Measurements from ENCODE around the gene BABAM2. TPM values are rescaled to one million over a fixed set of nuclear protein-coding genes. Genes with fewer than 3 reads are reported as not detected.

BABAM2 gene
- total and polyA plus RNA-seq, 10 of the 15 experiments (the other 5 are each of a cell fraction or from before 2014, with no cell fraction given): 30.7 to 59.9 (median 44.5) TPM

GRCh38 chr2:28377195-28377816, 486.8 kb downstream of the BABAM2 start:
- Histone ChIP-seq H3K4me3 (no peak overlapping the region), H2AFZ (ENCODE audit: control insufficient read depth, low read depth, low read length) (no peak overlapping the region), H3K27ac (ENCODE audit: control insufficient read depth, insufficient read depth) (no peak overlapping the region), H3K9ac (ENCODE audit: control insufficient read depth, insufficient read depth, low read length) (no peak overlapping the region), H3K4me2 (ENCODE audit: control insufficient read depth, insufficient read depth) (no peak overlapping the region), H3K79me2 (ENCODE audit: control insufficient read depth, insufficient read depth, low read length) (no peaks in the 10 kb centered on the region), H4K20me1 (ENCODE audit: control insufficient read depth, insufficient read depth) (no peaks in the 10 kb centered on the region), H3K9me3 (replicated peaks; ENCODE audit: control insufficient read depth, insufficient read depth, low read length) (no peaks in the 10 kb centered on the region), H3K4me1 (ENCODE audit: control insufficient read depth, insufficient read depth, low read length) (no peaks in the 10 kb centered on the region), H3K27me3 (replicated peaks in 1 of 2; ENCODE audit: control insufficient read depth in 2 of 2, insufficient read depth in 2 of 2, low read length in 1 of 2) (no peaks in the 10 kb centered on the region; a peak in 2 of 4 replicates), H3K36me3 (ENCODE audit: control insufficient read depth in 2 of 2, insufficient read depth in 2 of 2, low read length in 1 of 2) (no peaks in the 10 kb centered on the region)
- in situ Hi-C loops (cut with MboI) (no loop called here), intact Hi-C loops (cut with micrococcal nuclease; ENCODE audit: unreplicated experiment) (no loop called here)
- FAIRE-seq (no peak), DNase-seq (ENCODE audit: low read depth, low spot score) (no peak), ATAC-seq (no peak)
- RAD21 ChIA-PET (ENCODE audit: unreplicated experiment): no interaction called here
- CTCF ChIA-PET: interaction anchor here (1.2 kb wide), 1 partner anchor 12 kb away, joined by 3 read pairs; no protein-coding TSS in a partner anchor
- WGBS (ENCODE audit: insufficient coverage, insufficient replicate concordance, low lambda C conversion rate, missing lambda C conversion rate): 70% methylated on average over 10 of the region's 19 CpGs
- SMC1A ChIA-PET (ENCODE audit: uncharacterized antibody, unreplicated experiment): no interaction called here
- POLR2A ChIA-PET: no interaction called here
- TF ChIP-seq ZNF274 (IDR thresholded peaks at IDR 0.05; ENCODE audit: insufficient read depth, insufficient read length): no peak
- TF ChIP-seq SUPT20H (IDR thresholded peaks at IDR 0.05; ENCODE audit: borderline replicate concordance, control insufficient read depth, low read depth, low read length): no peak
- TF ChIP-seq ASH2L (IDR thresholded peaks at IDR 0.05; ENCODE audit: borderline replicate concordance, low read depth): no peak
- TF ChIP-seq DPF2 (IDR thresholded peaks at IDR 0.05): no peak
- TF ChIP-seq CHD4 (IDR thresholded peaks at IDR 0.05): no peak
- no peak for TF ChIP-seq FOXK2 (IDR thresholded peaks at IDR 0.05)
- no peak for TF ChIP-seq ATF7 (IDR thresholded peaks at IDR 0.05; ENCODE audit: low read depth)
- no peak for TF ChIP-seq STAT3 (IDR thresholded peaks at IDR 0.05; ENCODE audit: low read depth, low read length)
- no peak for TF ChIP-seq GABPA (IDR thresholded peaks at IDR 0.05; ENCODE audit: low read depth)
- TF ChIP-seq PAX8 (IDR thresholded peaks at IDR 0.05): no peak
- no peak for TF ChIP-seq ZNF24 (IDR thresholded peaks at IDR 0.05)
- TF ChIP-seq MTA2 (IDR thresholded peaks at IDR 0.05; ENCODE audit: low read depth): no peak
- no peak for TF ChIP-seq YBX1 (IDR thresholded peaks at IDR 0.05)
- TF ChIP-seq MEF2A (IDR thresholded peaks at IDR 0.05; ENCODE audit: insufficient read depth, low read depth, low read length): no peak
- no peak for TF ChIP-seq HCFC1 (IDR thresholded peaks at IDR 0.05; ENCODE audit: low read length)
- BruUV-seq (replicated peaks): no TSS peak
